Prostate gland (tissue), 2 donors: ENCODE results near the gene UBE2E2. TPM values are rescaled to one million over a fixed set of nuclear protein-coding genes. Genes with fewer than 3 reads are reported as not detected.

Source experiments
- DNase-seq: peaks from one replicate; pipeline ENCODE4 v3.0.0-alpha.2; 2019; ENCODE audit warnings: low spot score
- H3K27ac ChIP-seq, 2 donors: fragments of 200-600 bp; sonication (generic); 2 replicates each; pipeline ENCODE4 v1.5.1; 2017 to 2019
- H3K27me3 ChIP-seq: fragments of 200-600 bp; sonication (generic); replicated peaks from 2 replicates; pipeline ENCODE4 v1.5.1; 2019; ENCODE audit not compliant: insufficient read depth
- H3K36me3 ChIP-seq, 2 donors: fragments of 200-600 bp; sonication (generic); 1 replicate in 1 of 2; 2 replicates in 1 of 2; pipeline versions ENCODE4 v1.5.1 to v1.8.1; 2017 to 2019
- H3K4me1 ChIP-seq: fragments of 200-600 bp; sonication (generic); replicated peaks from 2 replicates; pipeline ENCODE4 v1.5.1; 2019
- H3K4me3 ChIP-seq, 2 donors: fragments of 200-600 bp; sonication (generic); 2 replicates each; pipeline ENCODE4 v1.5.1; 2017 to 2019
- H3K9me3 ChIP-seq: fragments of 200-600 bp; sonication (generic); 2 replicates; pipeline ENCODE4 v1.5.1; 2017
- POLR2A ChIP-seq: fragments of 450-650 bp; IDR thresholded peaks from one replicate; pipeline ENCODE4 v1.6.1; 2016; ENCODE audit warnings: antibody characterized with exemption, mild to moderate bottlenecking
- POLR2AphosphoS5 ChIP-seq: sonication (generic); formaldehyde crosslinking; IDR thresholded peaks from one replicate; pipeline ENCODE4 v1.6.1; 2017; ENCODE audit warnings: antibody characterized with exemption
- WGBS: methylation state at CpG from one replicate; pipeline ENCODE4 v1.1.5; 2018; 5-methylcytosine and 5-hydroxymethylcytosine counted together
- intact Hi-C: fragments of 100-400 bp; cut with DNase I; formaldehyde crosslinking; loops from one replicate; pipeline ENCODE4 v1.14.2; 2022
- total RNA-seq, 2 donors: library from RNA; depleted of rRNA; stranded (reverse); fragments of >200 nt; gene quantifications; one replicate each; pipeline ENCODE4 v1.1.0, GENCODE V29; 2016
- TF ChIP-seq, protein P1 (sequence below), 4 experiments: fragments of 200-600 bp in 2 of 4; fragments of 450-650 bp in 2 of 4; sonication (generic) in 2 of 4; IDR thresholded peaks; 1 replicate in 3 of 4; 2 replicates in 1 of 4; pipeline ENCODE4 v1.5.1; 2016 to 2019; ENCODE audit warnings: antibody characterized with exemption in 4 of 4, mild to moderate bottlenecking in 2 of 4, moderate library complexity in 2 of 4

The UBE2E2 gene
- total RNA-seq, 2 donors from 2014 or later: 25.9 to 48.7 TPM

DNA sequence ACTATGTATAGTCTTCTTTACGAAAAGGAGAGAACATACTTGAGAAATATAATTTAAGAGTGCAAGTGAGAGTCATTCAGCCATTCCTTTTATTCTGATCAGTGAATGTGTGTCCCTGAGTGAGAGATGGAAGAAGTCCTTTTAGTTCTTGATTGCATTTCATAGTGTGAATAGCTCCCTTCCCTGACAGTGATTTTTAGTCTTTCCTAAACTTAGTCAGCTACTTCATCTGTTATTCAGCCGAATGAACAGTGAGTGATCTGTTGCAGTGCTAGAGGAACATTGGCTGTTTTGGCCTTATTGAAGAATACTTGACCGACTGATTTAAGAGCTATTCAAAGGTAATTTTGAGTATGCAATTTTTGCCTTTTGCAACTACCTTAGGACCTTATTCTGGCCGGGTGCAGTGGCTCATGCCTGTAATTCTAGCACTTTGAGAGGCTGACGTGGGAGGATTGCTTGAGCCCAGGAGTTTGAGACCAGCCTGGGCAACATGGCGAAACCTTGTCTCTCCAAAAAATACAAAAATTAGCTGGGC lies 45.5 kb downstream of the UBE2E2 start:
- H3K36me3 ChIP-seq: no peaks in the 10 kb centered on the region
- no peaks in the 10 kb centered on the region for H3K27me3 ChIP-seq
- H3K4me3 ChIP-seq: no peak overlapping the region
- intact Hi-C loops: no loop called here
- WGBS: 88% methylated on average over 6 of the region's 6 CpGs
- no peaks in the 10 kb centered on the region for H3K9me3 ChIP-seq
- H3K27ac ChIP-seq: no peak overlapping the region
- TF ChIP-seq POLR2A (no peak), POLR2AphosphoS5 (no peak)
- TF ChIP-seq, protein P1, sequence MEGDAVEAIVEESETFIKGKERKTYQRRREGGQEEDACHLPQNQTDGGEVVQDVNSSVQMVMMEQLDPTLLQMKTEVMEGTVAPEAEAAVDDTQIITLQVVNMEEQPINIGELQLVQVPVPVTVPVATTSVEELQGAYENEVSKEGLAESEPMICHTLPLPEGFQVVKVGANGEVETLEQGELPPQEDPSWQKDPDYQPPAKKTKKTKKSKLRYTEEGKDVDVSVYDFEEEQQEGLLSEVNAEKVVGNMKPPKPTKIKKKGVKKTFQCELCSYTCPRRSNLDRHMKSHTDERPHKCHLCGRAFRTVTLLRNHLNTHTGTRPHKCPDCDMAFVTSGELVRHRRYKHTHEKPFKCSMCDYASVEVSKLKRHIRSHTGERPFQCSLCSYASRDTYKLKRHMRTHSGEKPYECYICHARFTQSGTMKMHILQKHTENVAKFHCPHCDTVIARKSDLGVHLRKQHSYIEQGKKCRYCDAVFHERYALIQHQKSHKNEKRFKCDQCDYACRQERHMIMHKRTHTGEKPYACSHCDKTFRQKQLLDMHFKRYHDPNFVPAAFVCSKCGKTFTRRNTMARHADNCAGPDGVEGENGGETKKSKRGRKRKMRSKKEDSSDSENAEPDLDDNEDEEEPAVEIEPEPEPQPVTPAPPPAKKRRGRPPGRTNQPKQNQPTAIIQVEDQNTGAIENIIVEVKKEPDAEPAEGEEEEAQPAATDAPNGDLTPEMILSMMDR (IDR thresholded peaks at IDR 0.05): no peak
- no peak for DNase-seq
- H3K4me1 ChIP-seq: no peaks in the 10 kb centered on the region

DNA sequence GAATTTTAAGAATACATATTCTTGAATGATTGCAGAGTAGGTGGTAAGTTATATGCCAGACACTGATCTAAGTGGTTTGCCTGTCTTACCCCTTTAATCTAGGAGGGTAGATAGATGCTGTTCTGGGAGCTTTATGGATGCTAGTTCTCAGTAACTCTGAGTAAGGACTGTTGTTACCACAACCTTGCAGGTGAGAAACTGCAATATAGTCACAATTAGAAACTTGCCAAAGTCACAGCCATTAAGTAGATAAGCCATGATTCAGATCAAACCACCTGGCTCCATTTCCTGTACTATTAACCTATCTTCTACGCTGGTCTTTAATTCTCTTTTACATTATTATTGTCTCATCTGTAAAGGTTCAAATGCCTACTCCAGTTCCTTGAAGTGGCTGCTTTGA lies 46.8 kb downstream of the UBE2E2 start:
- Histone ChIP-seq H3K27ac (no peak overlapping the region), H3K36me3 (no peaks in the 10 kb centered on the region), H3K4me1 (no peaks in the 10 kb centered on the region), H3K9me3 (no peaks in the 10 kb centered on the region), H3K27me3 (no peaks in the 10 kb centered on the region), H3K4me3 (no peak overlapping the region)
- intact Hi-C loops: no loop called here
- TF ChIP-seq, protein P1 (IDR thresholded peaks at IDR 0.05): no peak
- TF ChIP-seq POLR2AphosphoS5 (no peak), POLR2A (no peak)
- WGBS: 87% methylated on average over 1 of the region's 1 CpG
- DNase-seq: no peak

DNA sequence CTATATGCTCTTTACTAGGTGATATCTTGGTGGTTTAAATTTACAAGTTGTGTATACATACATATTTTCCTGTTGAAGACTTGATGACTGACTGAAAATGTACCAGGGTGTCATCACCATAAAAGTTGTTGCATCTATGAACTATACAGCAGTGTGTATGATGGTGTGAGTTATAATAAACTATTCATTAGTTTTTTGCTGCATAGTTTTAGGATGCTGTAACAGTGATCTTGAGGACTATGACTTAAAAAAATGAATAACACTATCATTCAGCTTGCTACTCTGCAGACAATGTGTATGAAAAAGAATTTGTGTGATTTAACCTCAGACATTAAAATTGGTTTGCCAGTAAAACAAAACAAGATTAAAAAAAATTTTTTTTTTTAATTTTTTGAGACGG lies 49.0 kb downstream of the UBE2E2 start:
- Histone ChIP-seq H3K36me3 (no peaks in the 10 kb centered on the region), H3K9me3 (no peaks in the 10 kb centered on the region), H3K4me1 (no peaks in the 10 kb centered on the region), H3K4me3 (no peak overlapping the region), H3K27ac (no peak overlapping the region), H3K27me3 (no peaks in the 10 kb centered on the region)
- intact Hi-C loops: no loop called here
- TF ChIP-seq, protein P1 (IDR thresholded peaks at IDR 0.05): no peak
- no peak for DNase-seq
- 97% methylated on average over 1 of the region's 1 CpG for WGBS

DNA sequence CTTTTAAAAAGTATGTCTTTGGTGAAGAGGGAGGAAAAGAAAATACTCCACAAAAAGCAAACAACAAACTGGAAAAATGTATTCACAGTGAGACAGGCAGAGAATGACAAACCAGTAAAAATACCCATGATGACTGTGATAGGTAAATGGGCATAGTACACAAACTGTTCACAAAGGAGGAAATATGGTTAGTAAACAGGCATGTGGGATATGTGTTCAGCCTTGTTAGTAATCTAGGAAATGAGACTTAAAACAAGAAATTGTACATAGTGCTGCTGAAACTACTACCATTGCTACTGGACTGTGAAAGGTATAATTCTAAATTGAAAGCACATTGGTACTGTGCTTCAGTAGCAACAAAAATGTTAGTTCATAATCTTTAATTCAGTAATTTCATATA lies 50.1 kb downstream of the UBE2E2 start:
- intact Hi-C loops: no loop called here
- Histone ChIP-seq H3K9me3 (no peaks in the 10 kb centered on the region), H3K36me3 (no peaks in the 10 kb centered on the region), H3K4me1 (no peaks in the 10 kb centered on the region), H3K4me3 (no peak overlapping the region), H3K27ac (no peak overlapping the region), H3K27me3 (no peaks in the 10 kb centered on the region)
- TF ChIP-seq POLR2A: no peak
- TF ChIP-seq, protein P1 (IDR thresholded peaks at IDR 0.05): no peak
- no peak for TF ChIP-seq POLR2AphosphoS5
- no peak for DNase-seq

DNA sequence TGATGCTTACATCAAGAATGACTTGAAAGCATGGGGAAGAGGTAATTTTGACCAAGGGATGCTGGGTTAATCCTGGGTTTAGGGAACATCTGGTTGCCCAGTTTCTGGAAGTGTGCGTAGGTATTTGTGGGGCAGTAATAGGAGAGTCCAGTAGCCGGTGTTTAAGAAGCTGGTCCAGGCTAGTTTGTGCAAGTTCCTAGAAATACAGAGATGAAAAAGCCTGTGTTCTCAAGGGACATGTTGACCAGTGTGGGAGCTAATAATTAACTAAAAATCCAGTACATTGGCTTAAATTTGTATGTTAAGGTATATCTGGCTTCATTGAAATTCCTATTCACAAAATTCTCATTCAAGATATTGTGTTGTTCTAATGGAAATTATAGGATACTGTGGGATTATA lies 51.2 kb downstream of the UBE2E2 start:
- H3K9me3 ChIP-seq: no peaks in the 10 kb centered on the region
- H3K36me3 ChIP-seq: no peaks in the 10 kb centered on the region
- no peak overlapping the region for H3K4me3 ChIP-seq
- TF ChIP-seq POLR2AphosphoS5 (no peak), POLR2A (no peak)
- TF ChIP-seq, protein P1 (IDR thresholded peaks at IDR 0.05): no peak
- intact Hi-C loops: no loop called here
- no peak overlapping the region for H3K27ac ChIP-seq
- no peaks in the 10 kb centered on the region for H3K27me3 ChIP-seq
- H3K4me1 ChIP-seq: no peaks in the 10 kb centered on the region
- DNase-seq: no peak
- 79% methylated on average over 2 of the region's 2 CpGs for WGBS
